ENCODE measurements around the gene LCMT1. TPM values are rescaled to one million over a fixed set of nuclear protein-coding genes. Genes with fewer than 3 reads are reported as not detected.
A peak's percentile ranks its signal among the peaks of the same experiment; 100 is the strongest.

Gene LCMT1
- total RNA-seq, 1 experiment from 2014 or later = 31.0 TPM

- intact Hi-C loops (cut with micrococcal nuclease) = no loop called here
- Histone ChIP-seq H3K9ac (ENCODE audit: low read length) (no peak overlapping the region), H3F3A (ENCODE audit: low read length, unreplicated experiment) (no peaks in the 10 kb centered on the region), H3K9me3 (ENCODE audit: low read length) (no peaks in the 10 kb centered on the region), H3K36me3 (ENCODE audit: low read depth, low read length) (no peaks in the 10 kb centered on the region), H3K4me2 (ENCODE audit: low read length) (no peak overlapping the region), H3K27me3 (ENCODE audit: low read length) (no peaks in the 10 kb centered on the region), H3K9me2 (replicated peaks; ENCODE audit: low read length) (no peaks in the 10 kb centered on the region), H3K4me3 (ENCODE audit: low read length) (no peak overlapping the region), H3K27ac (ENCODE audit: low read length) (no peak overlapping the region), H2AFZ (ENCODE audit: low read length) (no peak overlapping the region), H3K79me2 (ENCODE audit: low read length) (no peaks in the 10 kb centered on the region), H3K4me1 (ENCODE audit: insufficient read depth, low read length) (no peaks in the 10 kb centered on the region), H4K20me1 (ENCODE audit: low read length) (no peaks in the 10 kb centered on the region)
- ATAC-seq = no peak
- TF ChIP-seq EZH2phosphoT487 (IDR thresholded peaks at IDR 0.05; ENCODE audit: borderline replicate concordance, low read length) (no peak), CTCF (conservative IDR thresholded peaks at IDR 0.05; ENCODE audit: low read depth, low read length) (no peak), EZH2 (IDR thresholded peaks at IDR 0.05; ENCODE audit: low read length, unreplicated experiment) (no peak)
- DNase-seq = no peak
- ChIA-PET POLR2A (ENCODE audit: unreplicated experiment) (no interaction called here), CTCF (no interaction called here)
- BruUV-seq (replicated peaks) = no TSS peak
These were observed 11.0 kb upstream of the LCMT1 start for GRCh38 chr16:25100511-25100910.

- peak; percentile 58 for ATAC-seq
These were observed 4.7 kb upstream of the LCMT1 start for GRCh38 chr16:25106567-25107465.

More at GRCh38 chr16:25106567-25107465, 4.7 kb upstream of the LCMT1 start:
- Histone ChIP-seq H3K27me3 (ENCODE audit: low read length) (no peaks in the 10 kb centered on the region), H3K4me2 (ENCODE audit: low read length) (peak overlapping the region; percentile 95), H3K36me3 (ENCODE audit: low read depth, low read length) (no peaks in the 10 kb centered on the region), H3K79me2 (ENCODE audit: low read length) (peaks cover 2% of the 10 kb centered on the region), H3K4me3 (ENCODE audit: low read length) (peak overlapping the region; percentile 82), H2AFZ (ENCODE audit: low read length) (peak overlapping the region; percentile 85), H3F3A (ENCODE audit: low read length, unreplicated experiment) (no peaks in the 10 kb centered on the region), H3K9me2 (replicated peaks; ENCODE audit: low read length) (no peaks in the 10 kb centered on the region), H3K27ac (ENCODE audit: low read length) (no peak overlapping the region; the same call in 1 of the 2 replicates), H3K4me1 (ENCODE audit: insufficient read depth, low read length) (peaks cover 24% of the 10 kb centered on the region), H3K9me3 (ENCODE audit: low read length) (no peaks in the 10 kb centered on the region), H4K20me1 (ENCODE audit: low read length) (no peaks in the 10 kb centered on the region), H3K9ac (ENCODE audit: low read length) (peak overlapping the region; percentile 80)
- ChIA-PET CTCF (interaction anchor here (1.0 kb wide), 1 partner anchor 119 kb away, joined by 8 read pairs; no protein-coding TSS in a partner anchor), POLR2A (ENCODE audit: unreplicated experiment) (interaction anchor here (0.6 to 0.7 kb wide), 2 partner anchors 90 to 118 kb away, joined by 3 read pairs; no protein-coding TSS in a partner anchor)
- TF ChIP-seq EZH2 (IDR thresholded peaks at IDR 0.05; ENCODE audit: low read length, unreplicated experiment) (no peak), CTCF (conservative IDR thresholded peaks at IDR 0.05; ENCODE audit: low read depth, low read length) (peak; percentile 21; the same call in 1 of the 2 replicates)
- TSS peak; percentile 56 for BruUV-seq (replicated peaks)
- peak; percentile 80 for DNase-seq
- intact Hi-C loops (cut with micrococcal nuclease) = loop anchor here (5.0 kb wide), 1 partner anchor 50 kb away; no protein-coding TSS in a partner anchor
